CD4-positive, alpha-beta T cell treated with Interleukin-17A for 1 hour (primary cell): Measurements from ENCODE around the gene HIBCH.
A peak's percentile ranks its signal among the peaks of the same experiment; 100 is the strongest.
"Not testable (repeated sequence)": the region's sequence is repeated elsewhere in the genome, so short reads cannot be mapped to it uniquely, and the experiment has no call there.

Experiments used
- DNase-seq: peaks from one replicate; pipeline ENCODE4 v3.0.0-alpha.2; 2020

The HIBCH gene

GRCh38 chr2:190302052-190302451 is 17.6 kb downstream of the HIBCH start:
- no peak for DNase-seq

- DNase-seq = no peak
Measured at GRCh38 chr2:190301032-190301431, 18.6 kb downstream of the HIBCH start.

- not testable (repeated sequence) for DNase-seq
Measured at GRCh38 chr2:190297880-190298279, 21.7 kb downstream of the HIBCH start.

- DNase-seq = no peak
Measured at GRCh38 chr2:190283783-190284182, 35.8 kb downstream of the HIBCH start.

GRCh38 chr2:190280565-190281350 is 38.9 kb downstream of the HIBCH start:
- DNase-seq = no peak

GRCh38 chr2:190279256-190280134 is 40.1 kb downstream of the HIBCH start:
- DNase-seq = not testable (repeated sequence)

GRCh38 chr2:190277234-190278112 is 42.2 kb downstream of the HIBCH start:
- DNase-seq = peak; percentile 17

- no peak for DNase-seq
Measured at GRCh38 chr2:190272457-190272842, 47.2 kb downstream of the HIBCH start.

- DNase-seq = no peak
Measured at GRCh38 chr2:190271783-190272456, 47.7 kb downstream of the HIBCH start.

GRCh38 chr2:190270298-190270697 is 49.3 kb downstream of the HIBCH start:
- no peak for DNase-seq

GRCh38 chr2:190269699-190270098 is 49.9 kb downstream of the HIBCH start:
- DNase-seq = not testable (repeated sequence)

GRCh38 chr2:190267302-190267701 is 52.3 kb downstream of the HIBCH start:
- no peak for DNase-seq

- no peak for DNase-seq
Measured at GRCh38 chr2:190266314-190266713, 53.3 kb downstream of the HIBCH start.

- no peak for DNase-seq
Measured at GRCh38 chr2:190261851-190262250, 57.8 kb downstream of the HIBCH start.

GRCh38 chr2:190256087-190256486 is 63.5 kb downstream of the HIBCH start:
- no peak for DNase-seq

- no peak for DNase-seq
Measured at GRCh38 chr2:190255676-190256075, 64.0 kb downstream of the HIBCH start.

GRCh38 chr2:190254063-190254850 is 65.4 kb downstream of the HIBCH start:
- no peak for DNase-seq

GRCh38 chr2:190250421-190250820 is 69.2 kb downstream of the HIBCH start:
- DNase-seq = no peak

GRCh38 chr2:190235551-190236075 is 84.0 kb downstream of the HIBCH start:
- no peak for DNase-seq

GRCh38 chr2:190235101-190235500 is 84.5 kb downstream of the HIBCH start:
- no peak for DNase-seq

- DNase-seq = not testable (repeated sequence)
Measured at GRCh38 chr2:190223989-190224388, 95.6 kb downstream of the HIBCH start.
